Measurements from ENCODE around the gene RGS10. TPM values are rescaled to one million over a fixed set of nuclear protein-coding genes. Genes with fewer than 3 reads are reported as not detected.
A peak's percentile ranks its signal among the peaks of the same experiment; 100 is the strongest.

Gene RGS10
- polyA plus RNA-seq, 3 donors = 57.1 to 87.2 (median 75.8) TPM

GRCh38 chr10:119494236-119495020 lies 48.1 kb downstream of the RGS10 start:
- intact Hi-C loops (cut with micrococcal nuclease) = no loop called here
- H3K4me1 ChIP-seq (ENCODE audit: control insufficient read depth in 1 of 2, insufficient read depth in 2 of 2, low read length in 2 of 2) = peaks cover 6 to 7% of the 10 kb centered on the region in 2 donors
- 67% methylated on average over 3 of the region's 6 CpGs for WGBS (ENCODE audit: insufficient coverage)
- no peak overlapping the region for H2AFZ ChIP-seq (ENCODE audit: insufficient read depth, low read depth, low read length, poor library complexity, severe bottlenecking)
- no peaks in the 10 kb centered on the region for H3K27me3 ChIP-seq (ENCODE audit: control insufficient read depth in 2 of 2, insufficient read depth in 2 of 2, low read length in 2 of 2)
- H3K9me3 ChIP-seq (replicated peaks in 1 of 2; ENCODE audit: control insufficient read depth in 1 of 2, insufficient read depth in 1 of 2, low read length in 2 of 2) = no peaks in the 10 kb centered on the region
- H3K27ac Mint-ChIP-seq = peak overlapping the region in 1 of 7 donors; percentile 22
- H3K9me3 Mint-ChIP-seq = no peaks in the 10 kb centered on the region
- H3K79me2 ChIP-seq (ENCODE audit: insufficient read depth, low read length) = no peaks in the 10 kb centered on the region
- H3K4me3 ChIP-seq (replicated peaks in 1 of 3; ENCODE audit: low read depth in 2 of 3, low read length in 3 of 3) = no peak overlapping the region
- TF ChIP-seq, protein P1, sequence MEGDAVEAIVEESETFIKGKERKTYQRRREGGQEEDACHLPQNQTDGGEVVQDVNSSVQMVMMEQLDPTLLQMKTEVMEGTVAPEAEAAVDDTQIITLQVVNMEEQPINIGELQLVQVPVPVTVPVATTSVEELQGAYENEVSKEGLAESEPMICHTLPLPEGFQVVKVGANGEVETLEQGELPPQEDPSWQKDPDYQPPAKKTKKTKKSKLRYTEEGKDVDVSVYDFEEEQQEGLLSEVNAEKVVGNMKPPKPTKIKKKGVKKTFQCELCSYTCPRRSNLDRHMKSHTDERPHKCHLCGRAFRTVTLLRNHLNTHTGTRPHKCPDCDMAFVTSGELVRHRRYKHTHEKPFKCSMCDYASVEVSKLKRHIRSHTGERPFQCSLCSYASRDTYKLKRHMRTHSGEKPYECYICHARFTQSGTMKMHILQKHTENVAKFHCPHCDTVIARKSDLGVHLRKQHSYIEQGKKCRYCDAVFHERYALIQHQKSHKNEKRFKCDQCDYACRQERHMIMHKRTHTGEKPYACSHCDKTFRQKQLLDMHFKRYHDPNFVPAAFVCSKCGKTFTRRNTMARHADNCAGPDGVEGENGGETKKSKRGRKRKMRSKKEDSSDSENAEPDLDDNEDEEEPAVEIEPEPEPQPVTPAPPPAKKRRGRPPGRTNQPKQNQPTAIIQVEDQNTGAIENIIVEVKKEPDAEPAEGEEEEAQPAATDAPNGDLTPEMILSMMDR (IDR thresholded peaks at IDR 0.05) = no peak
- H3K27ac ChIP-seq (ENCODE audit: low read depth in 1 of 2, low read length in 2 of 2) = no peak overlapping the region
- H3K36me3 ChIP-seq (replicated peaks in 1 of 2; ENCODE audit: control insufficient read depth in 1 of 2, insufficient read depth in 2 of 2, low read length in 2 of 2) = peaks cover 11 to 12% of the 10 kb centered on the region in 2 donors
- peaks cover 0 to 8% (median 3%) of the 10 kb centered on the region in 3 donors for H3K27me3 Mint-ChIP-seq (ENCODE audit: low read depth in 3 of 3)
- no peak overlapping the region for H3K4me3 Mint-ChIP-seq
- H3K36me3 Mint-ChIP-seq = peaks cover 11 to 13% of the 10 kb centered on the region in 2 donors
- H3K9ac ChIP-seq (ENCODE audit: insufficient read depth, low read length, poor library complexity, severe bottlenecking) = no peak overlapping the region
- no peaks in the 10 kb centered on the region for H4K20me1 ChIP-seq (ENCODE audit: insufficient read depth, low read length)
- H3K4me1 Mint-ChIP-seq = peaks cover 18% of the 10 kb centered on the region
- no peak for DNase-seq
- H3K4me2 ChIP-seq (replicated peaks; ENCODE audit: extremely low read depth, low read length, poor library complexity, severe bottlenecking) = no peak overlapping the region

GRCh38 chr10:119493155-119493554 lies 49.4 kb downstream of the RGS10 start:
- no peak overlapping the region for H3K27ac ChIP-seq (ENCODE audit: low read depth in 1 of 2, low read length in 2 of 2)

More at GRCh38 chr10:119493155-119493554, 49.4 kb downstream of the RGS10 start:
- no peak for DNase-seq
- H3K27me3 Mint-ChIP-seq (ENCODE audit: low read depth in 3 of 3) = peaks cover 0 to 8% (median 3%) of the 10 kb centered on the region in 3 donors
- 19% methylated on average over 9 of the region's 11 CpGs for WGBS (ENCODE audit: insufficient coverage)
- H3K4me1 ChIP-seq (ENCODE audit: control insufficient read depth in 1 of 2, insufficient read depth in 2 of 2, low read length in 2 of 2) = peaks cover 9% of the 10 kb centered on the region in 2 donors
- no peak overlapping the region for H3K4me2 ChIP-seq (replicated peaks; ENCODE audit: extremely low read depth, low read length, poor library complexity, severe bottlenecking)
- H3K4me3 ChIP-seq (replicated peaks in 1 of 3; ENCODE audit: low read depth in 2 of 3, low read length in 3 of 3) = no peak overlapping the region
- H3K4me1 Mint-ChIP-seq = peaks cover 21% of the 10 kb centered on the region
- no peaks in the 10 kb centered on the region for H4K20me1 ChIP-seq (ENCODE audit: insufficient read depth, low read length)
- peak overlapping the region in 3 of 7 donors; percentile 2 to 63 (median 54) for H3K27ac Mint-ChIP-seq
- no peaks in the 10 kb centered on the region for H3K9me3 Mint-ChIP-seq
- H3K27me3 ChIP-seq (ENCODE audit: control insufficient read depth in 2 of 2, insufficient read depth in 2 of 2, low read length in 2 of 2) = no peaks in the 10 kb centered on the region
- H3K9ac ChIP-seq (ENCODE audit: insufficient read depth, low read length, poor library complexity, severe bottlenecking) = no peak overlapping the region
- no peaks in the 10 kb centered on the region for H3K79me2 ChIP-seq (ENCODE audit: insufficient read depth, low read length)
- TF ChIP-seq, protein P1 (IDR thresholded peaks at IDR 0.05) = no peak
- intact Hi-C loops (cut with micrococcal nuclease) = no loop called here
- H3K36me3 Mint-ChIP-seq = peaks cover 0 to under 1% of the 10 kb centered on the region in 2 donors
- no peaks in the 10 kb centered on the region for H3K9me3 ChIP-seq (replicated peaks in 1 of 2; ENCODE audit: control insufficient read depth in 1 of 2, insufficient read depth in 1 of 2, low read length in 2 of 2)
- H2AFZ ChIP-seq (ENCODE audit: insufficient read depth, low read depth, low read length, poor library complexity, severe bottlenecking) = no peak overlapping the region
- H3K36me3 ChIP-seq (replicated peaks in 1 of 2; ENCODE audit: control insufficient read depth in 1 of 2, insufficient read depth in 2 of 2, low read length in 2 of 2) = no peaks in the 10 kb centered on the region
- H3K4me3 Mint-ChIP-seq = peak overlapping the region in 1 of 2 donors; percentile 57
